Trophoblast cell (in vitro differentiated cells and primary cell): ENCODE data around the gene OR2AG1.
A peak's percentile ranks its signal among the peaks of the same experiment; 100 is the strongest.

ENCODE experiments used
- DNase-seq, 2 donors: peaks; one replicate each; pipeline ENCODE4 v3.0.0-alpha.2; 2016
- H2AFZ ChIP-seq: 2 replicates; pipeline ENCODE4 v1.6.1; 2013; ENCODE audit warnings: low read length, moderate library complexity, mild to moderate bottlenecking; ENCODE audit not compliant: insufficient read depth, poor library complexity
- H2AK5ac ChIP-seq: 2 replicates; pipeline ENCODE4 v1.6.1; 2013; ENCODE audit warnings: mild to moderate bottlenecking, low read length
- H2BK120ac ChIP-seq: 2 replicates; pipeline ENCODE4 v1.6.1; 2013; ENCODE audit warnings: low read length, mild to moderate bottlenecking, moderate library complexity; ENCODE audit not compliant: insufficient read depth, poor library complexity
- H2BK12ac ChIP-seq: 2 replicates; pipeline ENCODE4 v1.6.1; 2013; ENCODE audit warnings: mild to moderate bottlenecking, low read length, moderate library complexity
- H2BK5ac ChIP-seq: 2 replicates; pipeline ENCODE4 v1.6.1; 2013; ENCODE audit warnings: low read length, low read depth, moderate library complexity, mild to moderate bottlenecking; ENCODE audit not compliant: poor library complexity
- H3K14ac ChIP-seq: 2 replicates; pipeline ENCODE4 v1.6.1; 2013; ENCODE audit warnings: mild to moderate bottlenecking, low read length
- H3K18ac ChIP-seq: 2 replicates; pipeline ENCODE4 v1.6.1; 2013; ENCODE audit warnings: mild to moderate bottlenecking, low read length
- H3K23ac ChIP-seq: 2 replicates; pipeline ENCODE4 v1.6.1; 2013; ENCODE audit warnings: low read length
- H3K27ac ChIP-seq: 2 replicates; pipeline ENCODE4 v1.5.1; 2013; ENCODE audit warnings: low read depth, mild to moderate bottlenecking, inconsistent platforms, low read length, moderate library complexity
- H3K27me3 ChIP-seq: 2 replicates; pipeline ENCODE4 v1.6.1; 2013; ENCODE audit warnings: inconsistent platforms, mild to moderate bottlenecking, low read length, moderate library complexity; ENCODE audit not compliant: insufficient read depth
- H3K36me3 ChIP-seq, 2 experiments: 1 replicate in 1 of 2; 2 replicates in 1 of 2; pipeline ENCODE4 v1.6.1; 2013; ENCODE audit warnings: low read length in 2 of 2, mild to moderate bottlenecking in 2 of 2, moderate library complexity in 1 of 2; ENCODE audit not compliant: insufficient read depth in 2 of 2, control insufficient read depth in 1 of 2
- H3K4ac ChIP-seq: 2 replicates; pipeline ENCODE4 v1.6.1; 2013; ENCODE audit warnings: low read depth, mild to moderate bottlenecking, low read length, moderate library complexity
- H3K4me1 ChIP-seq, 2 experiments: 1 replicate in 1 of 2; 2 replicates in 1 of 2; pipeline ENCODE4 v1.6.1; 2013; ENCODE audit warnings: low read length in 2 of 2, mild to moderate bottlenecking in 2 of 2, moderate library complexity in 1 of 2; ENCODE audit not compliant: insufficient read depth in 2 of 2, control insufficient read depth in 1 of 2
- H3K4me2 ChIP-seq: 2 replicates; pipeline ENCODE4 v1.6.1; 2013; ENCODE audit warnings: inconsistent platforms, mild to moderate bottlenecking, low read length, moderate library complexity
- H3K4me3 ChIP-seq: 2 replicates; pipeline ENCODE4 v1.5.1; 2013; ENCODE audit warnings: mild to moderate bottlenecking, low read depth, low read length, inconsistent platforms
- H3K79me1 ChIP-seq: one replicate; pipeline ENCODE4 v1.6.1; 2013; ENCODE audit warnings: low read length
- H3K79me2 ChIP-seq: 2 replicates; pipeline ENCODE4 v1.6.1; 2013; ENCODE audit warnings: low read length, mild to moderate bottlenecking; ENCODE audit not compliant: control insufficient read depth, insufficient read depth, poor library complexity
- H3K9ac ChIP-seq: 2 replicates; pipeline ENCODE4 v1.6.1; 2013; ENCODE audit warnings: mild to moderate bottlenecking, low read length
- H3K9me3 ChIP-seq: 2 replicates; pipeline ENCODE4 v1.6.1; 2013; ENCODE audit warnings: low read depth, mild to moderate bottlenecking, control low read depth, inconsistent platforms, low read length; ENCODE audit not compliant: insufficient read depth
- H4K12ac ChIP-seq: 2 replicates; pipeline ENCODE4 v1.6.1; 2013; ENCODE audit warnings: low read depth, mild to moderate bottlenecking, low read length, moderate library complexity
- H4K8ac ChIP-seq: 2 replicates; pipeline ENCODE4 v1.6.1; 2013; ENCODE audit warnings: low read depth, mild to moderate bottlenecking, low read length, moderate library complexity
- H4K91ac ChIP-seq: one replicate; pipeline ENCODE4 v1.6.1; 2013; ENCODE audit warnings: low read depth, mild to moderate bottlenecking, low read length, moderate library complexity
- WGBS: extraction: QIAGEN DNeasy Blood & Tissue Kit; methylation state at CpG from one replicate; pipeline ENCODE4 v1.1.7; 2013; ENCODE audit warnings: missing lambda C conversion rate; ENCODE audit not compliant: insufficient read length, insufficient coverage; ENCODE audit errors: extremely low coverage; 5-methylcytosine and 5-hydroxymethylcytosine counted together

The OR2AG1 gene

GRCh38 chr11:6825231-6825744 lies 42.5 kb downstream of the OR2AG1 start:
- Histone ChIP-seq H2AFZ (no peak overlapping the region), H3K14ac (no peak overlapping the region), H3K9me3 (no peaks in the 10 kb centered on the region), H2BK120ac (no peak overlapping the region), H2BK5ac (no peak overlapping the region), H3K4ac (no peak overlapping the region), H3K4me3 (no peak overlapping the region), H3K9ac (no peak overlapping the region), H3K36me3 (no peaks in the 10 kb centered on the region), H3K27ac (no peak overlapping the region), H3K79me2 (no peaks in the 10 kb centered on the region), H3K27me3 (no peaks in the 10 kb centered on the region), H4K8ac (no peak overlapping the region), H2BK12ac (no peak overlapping the region), H3K18ac (no peak overlapping the region), H3K4me2 (no peak overlapping the region), H3K4me1 (no peaks in the 10 kb centered on the region), H4K91ac (no peak overlapping the region), H2AK5ac (no peak overlapping the region), H3K79me1 (no peaks in the 10 kb centered on the region), H4K12ac (no peak overlapping the region), H3K23ac (no peak overlapping the region)
- DNase-seq: peak in 1 of 2 donors; percentile 9
- WGBS: no CpG with 5 or more reads among the region's 7 CpGs

DNA sequence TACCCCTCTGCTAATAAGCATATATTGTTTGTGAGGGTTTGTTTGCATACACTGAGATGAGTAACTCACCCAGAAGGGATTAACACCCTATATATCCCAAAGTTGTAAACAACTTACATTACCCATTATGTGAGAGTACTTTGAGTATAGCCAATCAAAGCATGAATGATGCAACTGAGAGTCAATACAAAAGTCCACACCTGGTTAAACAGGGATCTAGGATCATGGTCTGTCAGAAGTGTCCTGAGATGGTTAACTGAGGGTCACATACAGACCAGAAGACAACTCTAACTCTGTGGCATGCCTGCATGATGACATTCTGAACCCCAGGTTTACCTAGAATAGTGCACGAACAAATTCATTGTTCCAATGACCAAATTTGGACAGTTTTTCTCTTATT lies 45.3 kb downstream of the OR2AG1 start:
- Histone ChIP-seq H3K23ac (no peak overlapping the region), H2AK5ac (no peak overlapping the region), H2BK12ac (no peak overlapping the region), H3K27ac (no peak overlapping the region), H3K79me2 (no peaks in the 10 kb centered on the region), H2BK120ac (no peak overlapping the region), H2BK5ac (no peak overlapping the region), H2AFZ (no peak overlapping the region), H3K18ac (no peak overlapping the region), H4K91ac (no peak overlapping the region), H3K79me1 (no peaks in the 10 kb centered on the region), H3K9me3 (no peaks in the 10 kb centered on the region), H3K4ac (no peak overlapping the region), H3K4me2 (no peak overlapping the region), H4K12ac (no peak overlapping the region), H3K14ac (no peak overlapping the region), H3K9ac (no peak overlapping the region), H4K8ac (no peak overlapping the region), H3K4me1 (no peaks in the 10 kb centered on the region), H3K36me3 (no peaks in the 10 kb centered on the region), H3K27me3 (no peaks in the 10 kb centered on the region), H3K4me3 (no peak overlapping the region)
- DNase-seq: no peak
- no CpG with 5 or more reads among the region's 1 CpG for WGBS

- Histone ChIP-seq H2AFZ (no peak overlapping the region), H3K36me3 (no peaks in the 10 kb centered on the region), H3K4me3 (no peak overlapping the region), H2AK5ac (no peak overlapping the region), H3K18ac (no peak overlapping the region), H3K4me1 (no peaks in the 10 kb centered on the region), H3K14ac (no peak overlapping the region), H2BK12ac (no peak overlapping the region), H3K9ac (no peak overlapping the region), H4K91ac (no peak overlapping the region), H3K79me1 (no peaks in the 10 kb centered on the region), H3K4ac (no peak overlapping the region), H2BK5ac (no peak overlapping the region), H2BK120ac (no peak overlapping the region), H3K4me2 (no peak overlapping the region), H3K27ac (no peak overlapping the region), H3K23ac (no peak overlapping the region), H3K79me2 (no peaks in the 10 kb centered on the region), H3K27me3 (no peaks in the 10 kb centered on the region), H4K12ac (no peak overlapping the region), H3K9me3 (no peaks in the 10 kb centered on the region), H4K8ac (no peak overlapping the region)
- no peak for DNase-seq
- WGBS: no CpG with 5 or more reads among the region's 6 CpGs
Observed at GRCh38 chr11:6833356-6833755, 50.5 kb downstream of the OR2AG1 start.

- Histone ChIP-seq H3K14ac (no peak overlapping the region), H3K9me3 (no peaks in the 10 kb centered on the region), H2BK120ac (no peak overlapping the region), H2BK12ac (no peak overlapping the region), H3K79me1 (no peaks in the 10 kb centered on the region), H3K4me2 (no peak overlapping the region), H3K4me1 (no peaks in the 10 kb centered on the region), H2AK5ac (no peak overlapping the region), H3K4me3 (no peak overlapping the region), H3K4ac (no peak overlapping the region), H3K9ac (no peak overlapping the region), H3K36me3 (no peaks in the 10 kb centered on the region), H4K12ac (no peak overlapping the region), H2AFZ (no peak overlapping the region), H4K91ac (no peak overlapping the region), H3K27me3 (no peaks in the 10 kb centered on the region), H3K79me2 (no peaks in the 10 kb centered on the region), H4K8ac (no peak overlapping the region), H2BK5ac (no peak overlapping the region), H3K23ac (no peak overlapping the region), H3K27ac (no peak overlapping the region), H3K18ac (no peak overlapping the region)
- WGBS: no CpG with 5 or more reads among the region's 1 CpG
- no peak for DNase-seq
Observed at GRCh38 chr11:6834021-6834420, 51.2 kb downstream of the OR2AG1 start.
